22Rv1 (cell line): ENCODE data around the gene SELPLG.

Experiments used
- CTCF ChIP-seq: fragments of 450-650 bp; IDR thresholded peaks from 2 replicates; pipeline ENCODE4 v1.5.1; 2017; ENCODE audit warnings: mild to moderate bottlenecking
- ZFX ChIP-seq: fragments of 450-650 bp; IDR thresholded peaks from 2 replicates; pipeline ENCODE4 v1.6.1; 2017; ENCODE audit warnings: antibody characterized with exemption, borderline replicate concordance

- TF ChIP-seq CTCF (no peak), ZFX (no peak)
Measured at GRCh38 chr12:108646600-108647579, 13.2 kb upstream of the SELPLG start.
